Rectal smooth muscle tissue (tissue), 1 donor: ENCODE data around the gene GOLGA8O.
"Not testable (repeated sequence)": the region's sequence is repeated elsewhere in the genome, so short reads cannot be mapped to it uniquely, and the experiment has no call there.

ENCODE experiments used
- H3K27ac ChIP-seq: one replicate; pipeline ENCODE4 v1.7.0; 2013; ENCODE audit warnings: low read depth, low read length, inconsistent platforms
- H3K27me3 ChIP-seq: one replicate; pipeline ENCODE4 v1.7.0; 2013; ENCODE audit warnings: low read length; ENCODE audit not compliant: control insufficient read depth, insufficient read depth
- H3K36me3 ChIP-seq: one replicate; pipeline ENCODE4 v1.7.0; 2013; ENCODE audit warnings: low read length; ENCODE audit not compliant: control insufficient read depth, insufficient read depth
- H3K4me1 ChIP-seq: one replicate; pipeline ENCODE4 v1.7.0; 2013; ENCODE audit warnings: low read length; ENCODE audit not compliant: control insufficient read depth, insufficient read depth
- H3K4me3 ChIP-seq: one replicate; pipeline ENCODE4 v1.7.0; 2013; ENCODE audit warnings: low read length
- H3K9ac ChIP-seq: one replicate; pipeline ENCODE4 v1.7.0; 2013; ENCODE audit warnings: low read length

Gene GOLGA8O

DNA sequence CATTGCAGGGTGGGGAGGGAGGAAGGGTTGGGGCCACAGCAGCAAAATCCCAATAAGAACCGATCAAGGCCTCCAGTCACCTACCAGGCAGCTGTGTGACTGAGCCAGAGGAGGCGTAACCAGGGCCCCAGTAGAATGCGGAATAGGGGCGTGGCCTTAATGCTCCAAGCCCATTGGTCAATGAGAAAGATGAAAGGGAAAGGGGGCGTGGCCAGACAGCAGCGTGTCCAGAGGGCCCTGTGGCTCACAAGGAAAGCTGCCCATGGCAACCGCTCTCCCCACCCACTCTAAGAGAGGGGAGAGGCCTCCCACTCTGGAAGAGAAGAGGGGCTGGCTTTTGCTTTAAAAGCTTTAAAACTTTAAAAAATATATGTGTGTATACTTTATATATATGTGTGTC lies at the start of gene GOLGA8O:
GOLGA8O (minus strand) TSS at position 101 of the 400 bp plus-strand sequence; CDS start at position 3, 98 bp downstream.
- not testable (repeated sequence) for H3K27ac ChIP-seq, H3K36me3 ChIP-seq, H3K4me3 ChIP-seq, H3K27me3 ChIP-seq, H3K4me1 ChIP-seq, H3K9ac ChIP-seq

GRCh38 chr15:32504152-32504811 lies 48.8 kb upstream of the GOLGA8O start:
- not testable (repeated sequence) for H3K27ac ChIP-seq, H3K4me1 ChIP-seq, H3K36me3 ChIP-seq, H3K4me3 ChIP-seq, H3K9ac ChIP-seq, H3K27me3 ChIP-seq

- H3K9ac ChIP-seq, H3K36me3 ChIP-seq, H3K27me3 ChIP-seq, H3K4me1 ChIP-seq, H3K27ac ChIP-seq, H3K4me3 ChIP-seq: not testable (repeated sequence)
Measured at GRCh38 chr15:32502946-32503345, 47.5 kb upstream of the GOLGA8O start.

GRCh38 chr15:32492768-32493167 lies 37.3 kb upstream of the GOLGA8O start:
- H3K4me1 ChIP-seq, H3K9ac ChIP-seq, H3K36me3 ChIP-seq, H3K4me3 ChIP-seq, H3K27me3 ChIP-seq, H3K27ac ChIP-seq: not testable (repeated sequence)

DNA sequence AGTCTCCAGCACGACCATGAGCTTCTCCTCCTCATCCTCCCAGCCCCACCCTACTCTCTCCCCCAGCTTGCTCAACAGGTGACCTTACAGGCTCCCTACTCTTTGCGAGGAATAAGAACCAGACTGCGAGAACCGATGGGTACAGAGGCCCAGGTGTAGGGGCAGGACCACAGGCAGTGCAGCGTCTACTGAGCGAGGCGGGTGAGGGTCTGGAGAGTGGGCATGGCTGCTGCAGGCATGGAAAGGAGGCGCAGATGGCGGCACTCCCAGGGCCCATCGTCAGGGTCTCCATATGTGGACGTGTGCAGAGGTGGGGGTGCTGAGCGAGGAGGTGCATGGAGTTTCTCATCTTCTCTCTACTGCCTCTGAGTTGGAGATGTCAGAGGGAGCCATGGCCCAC lies 31.0 kb upstream of the GOLGA8O start:
- not testable (repeated sequence) for H3K27ac ChIP-seq, H3K27me3 ChIP-seq, H3K4me3 ChIP-seq, H3K4me1 ChIP-seq, H3K9ac ChIP-seq, H3K36me3 ChIP-seq

GRCh38 chr15:32483377-32483776 lies 27.9 kb upstream of the GOLGA8O start:
- H3K9ac ChIP-seq, H3K27ac ChIP-seq, H3K27me3 ChIP-seq, H3K4me1 ChIP-seq, H3K4me3 ChIP-seq, H3K36me3 ChIP-seq: not testable (repeated sequence)

- H3K27ac ChIP-seq, H3K9ac ChIP-seq, H3K4me3 ChIP-seq, H3K27me3 ChIP-seq, H3K4me1 ChIP-seq, H3K36me3 ChIP-seq: not testable (repeated sequence)
Measured at GRCh38 chr15:32481683-32482082, 26.2 kb upstream of the GOLGA8O start.

- not testable (repeated sequence) for H3K36me3 ChIP-seq, H3K4me3 ChIP-seq, H3K9ac ChIP-seq, H3K4me1 ChIP-seq, H3K27me3 ChIP-seq, H3K27ac ChIP-seq
Measured at GRCh38 chr15:32468076-32468475, 12.6 kb upstream of the GOLGA8O start.

- not testable (repeated sequence) for H3K27ac ChIP-seq, H3K4me1 ChIP-seq, H3K4me3 ChIP-seq
Measured at GRCh38 chr15:32440445-32440977, 14.9 kb downstream of the GOLGA8O start.

DNA sequence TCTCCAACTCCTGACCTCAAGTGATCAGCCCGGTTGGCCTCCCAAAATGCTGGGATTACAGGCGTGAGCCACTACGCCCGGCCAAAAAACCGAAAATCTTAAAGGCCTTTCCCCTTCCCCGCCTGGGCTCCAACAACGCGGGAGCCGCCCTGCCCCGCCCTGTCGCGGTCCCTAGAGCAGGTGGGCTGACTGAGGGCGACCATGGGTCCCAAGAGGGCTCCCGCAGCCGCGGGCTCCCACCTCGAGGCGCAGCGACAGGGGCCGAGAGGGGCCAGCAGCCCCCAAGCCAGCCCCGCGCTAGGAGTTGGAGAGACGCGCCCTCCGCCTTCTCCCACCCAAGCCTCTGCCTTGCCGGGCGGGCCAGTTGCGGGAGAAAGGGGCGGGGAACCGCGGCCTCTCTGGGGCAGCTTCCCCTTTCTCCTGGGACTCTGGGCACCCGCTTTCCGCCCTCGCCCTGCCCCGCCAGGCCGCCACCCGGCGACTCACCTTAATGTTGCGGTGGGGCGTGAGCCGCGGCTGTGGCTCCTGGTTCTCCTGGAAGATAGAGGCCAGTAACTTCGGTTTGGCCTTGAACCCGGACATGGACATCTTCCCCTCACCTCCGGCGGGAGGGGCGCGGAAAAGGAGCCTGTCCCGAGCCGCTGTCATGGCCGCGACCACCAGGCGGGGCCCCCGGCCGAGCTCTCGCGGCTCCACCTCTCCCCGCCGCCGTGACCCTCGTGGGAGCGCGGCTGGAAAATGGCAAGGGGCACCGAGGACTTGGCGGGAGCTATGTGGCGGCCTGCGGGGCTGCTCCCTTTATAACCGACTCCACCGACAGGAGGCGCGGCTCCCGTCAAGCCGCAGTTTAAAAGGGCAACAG lies 21.1 kb downstream of the GOLGA8O start:
- not testable (repeated sequence) for H3K4me1 ChIP-seq, H3K27me3 ChIP-seq, H3K9ac ChIP-seq, H3K36me3 ChIP-seq, H3K27ac ChIP-seq, H3K4me3 ChIP-seq

More at GRCh38 chr15:32440445-32440977, 14.9 kb downstream of the GOLGA8O start:
- H3K9ac ChIP-seq, H3K36me3 ChIP-seq, H3K27me3 ChIP-seq: not testable (repeated sequence)

DNA sequence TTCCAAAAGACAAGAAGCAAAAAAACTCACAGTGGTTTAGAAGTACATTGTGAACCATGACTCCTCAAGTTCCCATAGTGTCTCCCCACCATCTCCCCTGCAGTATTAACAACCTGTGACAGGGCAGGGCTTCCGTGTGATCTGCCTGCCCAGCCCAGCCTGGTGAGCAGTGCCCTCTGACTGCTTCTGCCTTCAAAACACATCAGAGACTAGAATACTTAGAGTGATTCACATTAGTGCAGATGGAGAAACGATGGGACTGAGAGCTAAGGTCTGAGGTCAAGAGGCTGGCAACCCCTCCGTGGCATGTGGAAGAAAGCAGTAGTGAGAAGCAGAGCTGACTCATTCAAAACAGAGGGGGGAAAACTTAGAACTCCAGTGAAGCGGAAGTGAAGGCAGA lies 27.8 kb downstream of the GOLGA8O start:
- H3K9ac ChIP-seq, H3K27ac ChIP-seq, H3K27me3 ChIP-seq, H3K36me3 ChIP-seq, H3K4me3 ChIP-seq, H3K4me1 ChIP-seq: not testable (repeated sequence)

GRCh38 chr15:32426511-32426910 lies 28.9 kb downstream of the GOLGA8O start:
- not testable (repeated sequence) for H3K4me1 ChIP-seq, H3K4me3 ChIP-seq, H3K27ac ChIP-seq, H3K27me3 ChIP-seq, H3K36me3 ChIP-seq, H3K9ac ChIP-seq

DNA sequence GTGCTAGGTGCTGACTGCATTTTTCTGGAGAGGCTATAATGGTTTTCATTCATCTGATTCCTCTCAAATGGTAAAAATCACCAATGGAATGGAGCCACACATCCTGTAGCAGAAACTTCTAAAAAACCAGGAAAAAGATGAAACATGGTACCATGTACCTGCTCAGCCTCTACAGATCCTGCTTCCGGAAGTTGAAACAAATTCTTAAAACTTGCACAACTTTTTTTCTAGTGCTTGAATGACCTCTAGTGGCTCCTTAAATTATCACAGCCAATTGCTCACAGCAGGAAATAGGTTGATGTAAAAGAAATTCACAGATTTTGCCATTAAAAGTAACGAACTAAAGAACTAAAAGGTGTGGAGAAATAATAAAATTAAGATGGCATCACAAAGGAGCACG lies 47.5 kb downstream of the GOLGA8O start:
- not testable (repeated sequence) for H3K36me3 ChIP-seq, H3K4me1 ChIP-seq, H3K27ac ChIP-seq, H3K9ac ChIP-seq, H3K27me3 ChIP-seq, H3K4me3 ChIP-seq
